GM21526 (cell line): ENCODE measurements around the gene CNNM4.
A peak's percentile ranks its signal among the peaks of the same experiment; 100 is the strongest.

Experiments used
- ATAC-seq: cut with Tn5 transposase; IDR thresholded peaks from one replicate; pipeline ENCODE4 v1.9.1; 2021; ENCODE audit warnings: moderate library complexity; ENCODE audit not compliant: unreplicated experiment, low FRiP score

Gene CNNM4

DNA sequence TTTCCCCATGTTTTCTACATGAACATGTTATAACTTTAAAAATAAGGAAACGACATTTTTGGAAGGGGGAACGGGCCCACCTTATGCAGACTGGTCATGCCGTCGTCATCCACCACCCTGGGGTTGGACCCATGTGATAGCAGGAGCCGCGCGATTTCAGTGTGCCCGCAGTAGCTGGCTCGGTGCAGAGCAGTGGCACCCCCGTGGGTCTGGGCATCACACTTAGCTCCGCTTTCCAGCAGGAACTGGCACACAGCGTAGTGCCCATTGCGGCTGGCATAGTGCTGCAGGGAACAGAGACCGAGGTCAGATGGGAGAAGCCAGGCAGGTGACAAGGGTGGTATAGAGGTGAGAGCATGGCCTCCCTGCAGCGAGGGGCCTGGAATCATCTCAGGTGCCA lies 92.6 kb downstream of the CNNM4 start:
- no peak for ATAC-seq

DNA sequence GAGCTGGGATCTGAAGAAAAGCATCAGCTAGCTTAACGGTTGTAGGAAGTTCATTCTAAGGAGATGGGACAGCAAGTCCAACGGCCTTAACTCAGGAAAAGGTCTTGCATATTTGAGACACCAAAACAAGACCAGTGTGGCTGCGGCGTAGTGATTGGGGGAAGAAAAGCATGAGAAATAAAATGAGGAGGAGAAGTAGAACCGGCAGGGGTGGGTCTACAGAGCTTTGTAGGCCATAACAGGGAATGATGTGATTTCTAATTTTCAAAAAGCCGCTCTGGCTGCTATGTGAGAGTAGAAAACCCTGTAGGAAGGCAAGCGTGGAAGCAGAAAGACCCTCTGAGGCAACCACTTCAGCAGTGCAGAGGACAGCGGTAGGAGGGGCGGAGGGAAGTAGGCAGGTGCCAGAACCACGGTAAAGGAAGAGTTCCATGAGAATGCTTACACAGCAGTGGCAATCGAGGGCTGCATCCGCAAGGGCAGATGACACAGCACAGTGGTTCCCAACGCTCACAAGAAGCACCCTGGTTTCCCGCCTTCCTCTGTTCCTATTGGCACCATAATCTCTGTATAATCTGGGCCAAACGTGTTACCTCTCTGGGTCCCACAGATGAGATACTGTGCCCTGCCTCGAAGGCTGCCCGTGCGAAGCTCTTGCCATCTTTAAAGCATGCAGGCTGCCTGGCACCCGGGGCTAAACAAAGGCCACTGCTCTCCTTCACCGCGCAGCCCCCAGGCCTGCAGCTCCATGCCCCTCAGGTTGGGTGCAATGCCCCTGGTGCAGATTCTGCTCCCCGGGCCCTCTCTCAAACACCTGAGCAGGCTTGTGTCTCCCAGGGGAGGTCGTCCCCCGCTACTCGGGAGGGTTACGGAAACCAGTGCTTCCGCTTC lies 96.3 kb downstream of the CNNM4 start:
- ATAC-seq = no peak

DNA sequence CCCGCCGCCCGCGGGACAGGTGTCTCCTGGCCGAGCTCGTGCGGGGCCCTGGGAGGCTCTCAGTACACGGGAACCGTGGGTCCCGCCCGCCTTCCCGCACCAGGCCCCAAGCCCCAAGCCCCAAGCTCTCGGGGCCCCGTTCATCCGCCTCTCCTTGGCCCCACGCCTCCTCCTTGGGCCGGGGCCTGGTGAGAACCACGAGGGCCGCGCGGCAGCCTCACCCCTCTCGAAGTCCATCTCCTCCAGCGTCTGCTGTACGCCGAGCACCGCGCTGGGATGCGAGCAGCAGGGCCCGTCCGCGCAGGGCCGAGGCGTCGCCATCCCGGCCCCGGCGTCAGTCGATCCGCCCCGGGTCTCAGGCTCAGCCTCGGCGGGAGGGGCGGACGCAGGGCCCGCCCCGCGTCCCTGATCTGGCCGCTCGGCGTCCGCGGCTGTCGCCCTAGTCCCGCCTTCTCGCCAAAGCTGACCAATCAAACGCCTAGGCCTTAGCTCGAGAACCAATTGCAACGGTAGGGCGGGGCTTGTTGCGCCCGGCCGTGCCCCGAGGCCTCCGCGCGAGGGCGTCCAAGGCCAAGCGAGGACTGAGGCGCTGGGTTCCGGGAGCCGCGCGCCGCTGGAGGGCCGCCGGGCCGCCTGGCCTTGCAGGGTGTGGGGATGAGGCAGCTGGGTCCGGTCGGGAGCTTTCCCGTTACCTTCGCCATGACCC lies 97.1 kb downstream of the CNNM4 start, which contains the start of gene ANKRD39:
TSS of gene ANKRD39 (minus strand) at position 350 of the 706 bp plus-strand sequence. CDS start at position 321, 29 bp downstream.
- ATAC-seq = peak; percentile 91

DNA sequence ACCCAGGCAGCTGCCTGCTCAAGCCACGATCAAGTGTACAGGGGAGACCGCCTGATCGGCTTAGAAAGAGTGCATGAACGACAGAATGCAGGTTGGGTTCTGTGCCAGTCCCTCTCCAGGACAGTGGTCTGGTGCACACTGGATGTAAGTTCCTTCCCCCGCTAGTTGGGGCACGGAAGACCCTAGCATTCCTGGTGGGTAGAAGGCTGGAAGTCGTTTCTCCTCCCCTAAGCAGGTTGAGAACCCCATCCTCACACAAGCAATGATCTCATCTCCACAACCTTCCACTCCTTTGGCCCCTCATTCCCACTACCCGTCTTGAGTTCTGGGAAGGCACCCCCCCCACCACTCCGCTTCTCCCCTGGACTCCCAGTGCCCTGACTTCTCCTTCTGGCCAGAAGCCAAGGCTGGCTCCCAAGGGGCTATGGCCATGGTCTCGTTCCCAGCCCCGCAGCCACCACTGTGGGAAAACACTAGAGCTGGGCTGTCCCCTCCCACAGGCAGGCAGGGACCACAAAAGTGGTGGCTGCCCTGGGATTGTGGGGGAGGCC lies 98.5 kb downstream of the CNNM4 start:
- ATAC-seq = no peak

DNA sequence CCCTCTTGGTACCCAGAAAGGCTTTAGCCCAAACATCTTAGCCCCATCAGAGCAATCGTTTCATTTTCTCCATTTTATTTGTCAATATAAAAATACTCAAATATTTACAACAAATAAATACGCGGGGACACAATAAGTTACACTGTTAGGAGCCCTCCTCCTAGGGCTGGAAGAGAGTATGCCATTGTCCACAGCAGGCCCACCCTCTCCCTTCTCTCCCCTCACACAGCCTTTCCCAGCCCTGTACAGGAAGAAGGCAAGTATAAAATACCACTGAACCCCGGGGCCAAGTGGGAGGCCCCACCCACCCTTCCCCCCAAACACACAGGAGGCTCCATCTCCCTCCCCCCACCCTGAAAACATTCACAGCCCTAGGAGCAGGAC lies 99.0 kb downstream of the CNNM4 start:
- ATAC-seq = no peak

DNA sequence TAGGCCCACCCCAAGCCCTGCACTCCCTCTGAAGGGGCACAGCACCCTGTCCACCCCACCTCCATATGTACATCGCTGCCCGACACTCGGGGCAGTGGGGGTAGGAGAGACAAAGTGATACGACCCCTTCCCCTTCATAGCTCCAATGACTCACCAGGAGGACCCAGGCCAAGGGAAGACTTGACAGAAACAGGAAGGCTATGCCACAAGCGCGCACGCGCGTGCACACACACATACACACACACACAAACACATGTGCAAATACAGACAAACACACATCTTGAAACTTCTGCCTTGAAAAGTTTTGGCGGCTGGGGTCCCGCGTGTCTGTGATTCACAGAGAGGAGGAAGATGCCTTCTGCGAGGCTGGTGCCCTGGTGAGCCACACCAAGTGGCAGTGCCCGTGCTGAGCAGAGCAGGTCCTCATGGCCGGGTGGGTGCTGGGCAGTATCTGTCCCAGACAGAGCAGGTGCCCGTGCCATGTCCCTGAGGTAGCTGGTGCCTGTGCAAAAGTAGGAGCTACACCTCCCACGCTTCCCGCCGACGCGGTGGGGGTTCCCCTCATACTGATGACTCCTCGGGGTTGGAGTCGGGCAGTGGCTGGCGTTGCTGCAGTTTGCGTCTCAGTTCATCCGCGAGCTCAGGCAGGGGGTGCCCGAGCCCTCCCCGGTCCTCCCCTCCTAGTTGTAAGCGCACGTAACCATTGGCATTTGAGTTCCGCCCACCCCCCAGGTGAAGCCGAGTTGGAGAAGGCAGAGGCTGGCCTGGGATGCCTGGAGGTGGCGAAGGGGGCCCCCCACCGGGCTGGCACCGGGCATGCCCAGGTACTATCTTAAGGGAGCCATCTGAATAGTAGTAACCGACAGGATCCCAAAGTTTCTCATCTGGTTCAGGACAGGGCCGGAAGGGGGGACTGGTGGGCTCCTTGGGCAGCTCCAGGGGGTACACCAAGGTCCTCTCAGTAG lies 99.6 kb downstream of the CNNM4 start:
- no peak for ATAC-seq

DNA sequence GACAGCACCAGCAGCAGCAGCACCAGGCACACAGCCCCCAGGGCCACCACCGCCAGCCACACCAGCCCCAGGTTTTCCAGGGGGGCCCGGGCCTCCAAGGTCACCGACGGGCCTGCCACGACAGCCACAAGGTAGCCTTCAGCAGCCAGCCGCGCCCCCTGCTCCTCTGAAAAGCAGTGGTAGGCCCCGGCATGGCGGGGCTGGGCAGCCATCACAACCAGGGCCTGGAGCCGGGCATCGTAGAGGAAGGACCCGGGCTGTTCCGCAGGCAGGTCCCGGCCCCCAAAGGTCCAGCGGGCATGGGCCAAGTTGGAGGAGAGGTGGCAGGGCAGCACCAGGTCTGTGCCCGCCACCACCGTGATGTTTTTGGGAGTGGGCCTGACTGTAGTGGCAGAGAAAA lies 100.4 kb downstream of the CNNM4 start:
- ATAC-seq = no peak
